ENCODE measurements around the gene TSPAN31. TPM values are rescaled to one million over a fixed set of nuclear protein-coding genes. Genes with fewer than 3 reads are reported as not detected.

TSPAN31 gene
- 24.2 and 31.3 TPM in 2 replicates for total RNA-seq
- long read RNA-seq, transcript TSPAN31-201 (6 exons, 1,849 nt) = major isoform, 36 of 62 reads
- long read RNA-seq, partial matches to known transcripts = 15 of 62 reads
- long read RNA-seq, other reads (novel, unspliced or antisense) = 10 of 62 reads

GRCh38 chr12:57744777-57745484 lies at the start of gene TSPAN31:
TSPAN31 (plus strand) TSS chr12:57745039; CDS start chr12:57745155, 116 bp downstream.
- peak; percentile 69 for DNase-seq (ENCODE audit: low spot score, unreplicated experiment)
- Mint-ChIP-seq H3K9me3 (ENCODE audit: low read depth) (no peaks in the 10 kb centered on the region), H3K27me3 (peaks cover 36% of the 10 kb centered on the region), H3K36me3 (ENCODE audit: insufficient read depth) (peaks cover 14% of the 10 kb centered on the region), H3K4me1 (ENCODE audit: low read depth) (peaks cover 5% of the 10 kb centered on the region), H3K4me3 (ENCODE audit: low read depth) (peak within 1 kb of the TSS; percentile 93), H3K27ac (peak within 1 kb of the TSS; percentile 93)
- TF ChIP-seq, protein P1, sequence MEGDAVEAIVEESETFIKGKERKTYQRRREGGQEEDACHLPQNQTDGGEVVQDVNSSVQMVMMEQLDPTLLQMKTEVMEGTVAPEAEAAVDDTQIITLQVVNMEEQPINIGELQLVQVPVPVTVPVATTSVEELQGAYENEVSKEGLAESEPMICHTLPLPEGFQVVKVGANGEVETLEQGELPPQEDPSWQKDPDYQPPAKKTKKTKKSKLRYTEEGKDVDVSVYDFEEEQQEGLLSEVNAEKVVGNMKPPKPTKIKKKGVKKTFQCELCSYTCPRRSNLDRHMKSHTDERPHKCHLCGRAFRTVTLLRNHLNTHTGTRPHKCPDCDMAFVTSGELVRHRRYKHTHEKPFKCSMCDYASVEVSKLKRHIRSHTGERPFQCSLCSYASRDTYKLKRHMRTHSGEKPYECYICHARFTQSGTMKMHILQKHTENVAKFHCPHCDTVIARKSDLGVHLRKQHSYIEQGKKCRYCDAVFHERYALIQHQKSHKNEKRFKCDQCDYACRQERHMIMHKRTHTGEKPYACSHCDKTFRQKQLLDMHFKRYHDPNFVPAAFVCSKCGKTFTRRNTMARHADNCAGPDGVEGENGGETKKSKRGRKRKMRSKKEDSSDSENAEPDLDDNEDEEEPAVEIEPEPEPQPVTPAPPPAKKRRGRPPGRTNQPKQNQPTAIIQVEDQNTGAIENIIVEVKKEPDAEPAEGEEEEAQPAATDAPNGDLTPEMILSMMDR (IDR thresholded peaks at IDR 0.05; ENCODE audit: unreplicated experiment) = no peak

DNA sequence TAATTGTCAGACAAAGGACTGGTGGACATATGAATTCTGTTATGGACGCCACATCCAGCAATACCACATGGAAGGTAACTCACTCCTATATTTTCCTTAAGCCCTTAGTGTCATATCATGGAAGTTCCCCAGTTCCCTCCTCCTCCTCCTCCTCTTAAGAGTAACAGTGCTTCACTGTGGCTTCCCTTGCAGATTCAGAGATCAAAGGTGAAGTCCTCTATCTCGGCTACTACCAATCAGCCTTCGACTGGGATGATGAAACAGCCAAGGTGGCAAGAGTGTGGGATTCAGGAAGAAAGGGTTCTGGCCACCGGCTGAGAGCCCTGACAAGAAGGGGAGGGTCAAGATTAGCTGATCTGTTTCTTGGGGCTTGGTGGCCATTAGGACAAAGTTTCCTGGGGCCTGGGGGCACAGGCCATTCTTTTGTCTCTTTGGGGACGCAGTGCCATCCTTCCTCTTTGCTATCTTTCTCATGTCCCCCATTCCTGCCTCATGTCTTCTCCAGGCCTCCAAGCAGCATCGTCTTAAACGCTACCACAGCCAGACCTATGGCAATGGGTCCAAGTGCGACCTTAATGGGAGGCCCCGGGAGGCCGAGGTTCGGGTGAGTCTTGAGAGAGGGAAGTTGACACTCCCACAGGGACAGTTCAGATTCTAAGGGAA lies 48.9 kb upstream of the TSPAN31 start:
- no peak for DNase-seq (ENCODE audit: low spot score, unreplicated experiment)
- H3K9me3 Mint-ChIP-seq (ENCODE audit: low read depth) = peaks cover 7% of the 10 kb centered on the region
- no peak overlapping the region for H3K27ac Mint-ChIP-seq
- H3K4me3 Mint-ChIP-seq (ENCODE audit: low read depth) = no peak overlapping the region
- H3K27me3 Mint-ChIP-seq = peaks cover 11% of the 10 kb centered on the region
- H3K4me1 Mint-ChIP-seq (ENCODE audit: low read depth) = no peaks in the 10 kb centered on the region
- H3K36me3 Mint-ChIP-seq (ENCODE audit: insufficient read depth) = peaks cover 30% of the 10 kb centered on the region
- TF ChIP-seq, protein P1 (IDR thresholded peaks at IDR 0.05; ENCODE audit: unreplicated experiment) = no peak

DNA sequence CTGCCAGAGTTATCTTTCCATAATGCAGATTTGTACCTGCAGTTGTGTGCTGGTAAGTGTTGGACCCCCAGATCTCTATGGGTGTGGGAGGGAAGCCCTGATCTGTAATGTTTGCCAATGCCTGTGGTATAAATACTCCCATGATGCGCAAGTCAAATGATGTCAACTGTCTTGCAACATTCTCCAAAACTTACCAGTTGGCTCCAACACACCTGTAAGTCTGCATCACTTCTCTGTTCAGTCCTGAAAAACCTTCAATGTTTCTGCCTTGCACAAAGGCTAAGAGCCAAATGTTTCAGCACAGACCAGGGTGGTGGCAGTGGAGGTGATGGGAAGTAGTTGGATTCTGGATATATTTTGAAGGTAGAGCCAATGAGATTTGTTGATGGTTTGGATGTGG lies 47.8 kb upstream of the TSPAN31 start:
- Mint-ChIP-seq H3K36me3 (ENCODE audit: insufficient read depth) (peaks cover 30% of the 10 kb centered on the region), H3K4me1 (ENCODE audit: low read depth) (no peaks in the 10 kb centered on the region), H3K9me3 (ENCODE audit: low read depth) (peaks cover 3% of the 10 kb centered on the region), H3K4me3 (ENCODE audit: low read depth) (no peak overlapping the region), H3K27ac (no peak overlapping the region), H3K27me3 (peaks cover 4% of the 10 kb centered on the region)
- DNase-seq (ENCODE audit: low spot score, unreplicated experiment) = no peak
- TF ChIP-seq, protein P1 (IDR thresholded peaks at IDR 0.05; ENCODE audit: unreplicated experiment) = no peak

DNA sequence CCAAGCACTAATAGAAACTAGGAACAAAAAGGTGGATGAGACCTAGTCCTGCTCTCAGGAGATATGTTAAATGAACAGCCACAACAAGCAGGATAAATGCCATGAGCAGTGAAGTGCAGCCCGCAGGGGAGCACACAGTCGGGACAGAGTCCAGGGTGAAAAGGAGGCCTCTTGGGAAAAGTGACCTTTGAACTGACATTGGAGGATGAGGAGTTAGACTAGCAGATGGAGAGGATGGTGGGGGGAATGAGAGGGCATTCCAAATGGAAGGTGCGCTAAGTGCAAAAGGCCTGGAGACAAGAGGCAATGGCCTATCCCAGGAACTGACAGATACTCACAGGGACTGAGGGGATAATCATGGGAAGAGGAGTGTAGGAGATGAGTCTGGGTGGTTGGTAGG lies 46.4 kb upstream of the TSPAN31 start:
- TF ChIP-seq, protein P1 (IDR thresholded peaks at IDR 0.05; ENCODE audit: unreplicated experiment) = no peak
- Mint-ChIP-seq H3K27ac (no peak overlapping the region), H3K27me3 (no peaks in the 10 kb centered on the region), H3K36me3 (ENCODE audit: insufficient read depth) (peaks cover 43% of the 10 kb centered on the region), H3K4me1 (ENCODE audit: low read depth) (no peaks in the 10 kb centered on the region), H3K9me3 (ENCODE audit: low read depth) (peaks cover 4% of the 10 kb centered on the region), H3K4me3 (ENCODE audit: low read depth) (no peak overlapping the region)
- no peak for DNase-seq (ENCODE audit: low spot score, unreplicated experiment)

DNA sequence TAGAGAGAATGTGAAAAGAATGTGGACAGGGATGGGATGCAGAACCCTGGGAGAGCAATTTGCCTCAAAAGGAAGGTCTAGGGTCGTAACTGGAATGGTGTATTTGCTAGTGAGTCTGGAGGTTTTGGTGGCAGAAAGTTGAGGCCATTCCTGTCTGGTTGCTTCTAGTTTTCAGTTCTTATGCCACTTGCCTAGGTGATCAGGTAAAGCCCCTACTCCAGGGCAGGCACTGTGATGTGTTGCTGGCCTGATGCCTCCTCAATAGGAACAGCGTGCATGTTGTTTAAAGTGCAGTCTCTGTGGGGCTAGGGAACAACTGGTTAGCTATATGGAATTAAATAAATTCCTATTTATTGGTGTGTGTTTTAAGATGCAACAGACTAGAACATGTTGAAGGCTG lies 44.5 kb upstream of the TSPAN31 start:
- TF ChIP-seq, protein P1 (IDR thresholded peaks at IDR 0.05; ENCODE audit: unreplicated experiment) = no peak
- Mint-ChIP-seq H3K4me1 (ENCODE audit: low read depth) (no peaks in the 10 kb centered on the region), H3K27me3 (no peaks in the 10 kb centered on the region), H3K9me3 (ENCODE audit: low read depth) (peaks cover 4% of the 10 kb centered on the region), H3K36me3 (ENCODE audit: insufficient read depth) (peaks cover 54% of the 10 kb centered on the region), H3K27ac (no peak overlapping the region), H3K4me3 (ENCODE audit: low read depth) (no peak overlapping the region)
- DNase-seq (ENCODE audit: low spot score, unreplicated experiment) = no peak
